Lung (tissue), 12 donors: Measurements from ENCODE around the gene CTAG2. TPM values are rescaled to one million over a fixed set of nuclear protein-coding genes. Genes with fewer than 3 reads are reported as not detected.
"Not testable (repeated sequence)": the region's sequence is repeated elsewhere in the genome, so short reads cannot be mapped to it uniquely, and the experiment has no call there.

ENCODE experiments used
- ATAC-seq: fragments of 200-7000 bp; cut with Tn5 transposase; one replicate; pipeline ENCODE4 v1.9.1; 2020; ENCODE audit warnings: moderate number of reproducible peaks; ENCODE audit not compliant: insufficient read depth, low FRiP score
- DNase-seq, 3 donors: peaks; one replicate each; pipeline ENCODE4 v3.0.0-alpha.2; 2013 to 2017
- H3K27ac ChIP-seq, 2 donors: one replicate each; pipeline ENCODE4 v1.5.1; 2013; ENCODE audit warnings: mild to moderate bottlenecking in 2 of 2, moderate library complexity in 2 of 2, control low read depth in 1 of 2, inconsistent platforms in 1 of 2, low read depth in 1 of 2, low read length in 1 of 2
- H3K27me3 ChIP-seq, 3 donors: one replicate each; pipeline ENCODE4 v1.5.1; 2013; ENCODE audit warnings: low read length in 2 of 3; ENCODE audit not compliant: control insufficient read depth in 3 of 3, insufficient read depth in 3 of 3
- H3K36me3 ChIP-seq, 4 donors: one replicate each; pipeline ENCODE4 v1.5.1; 2013; ENCODE audit warnings: low read length in 4 of 4, mild to moderate bottlenecking in 1 of 4, moderate library complexity in 1 of 4; ENCODE audit not compliant: control insufficient read depth in 4 of 4, insufficient read depth in 4 of 4
- H3K4me1 ChIP-seq, 5 donors: one replicate each; pipeline ENCODE4 v1.5.1; 2013; ENCODE audit warnings: low read length in 5 of 5, mild to moderate bottlenecking in 2 of 5, moderate library complexity in 1 of 5; ENCODE audit not compliant: control insufficient read depth in 5 of 5, insufficient read depth in 5 of 5
- H3K4me3 ChIP-seq: one replicate; pipeline ENCODE4 v1.5.1; 2013; ENCODE audit warnings: mild to moderate bottlenecking, control low read depth, moderate library complexity
- H3K9ac ChIP-seq, 2 donors: one replicate each; pipeline ENCODE4 v1.5.1; 2013; ENCODE audit warnings: low read length in 2 of 2, control low read depth in 1 of 2; ENCODE audit not compliant: insufficient read depth in 1 of 2
- H3K9me3 ChIP-seq, 4 donors: one replicate each; pipeline ENCODE4 v1.5.1; 2013; ENCODE audit warnings: low read length in 3 of 4, mild to moderate bottlenecking in 1 of 4, moderate library complexity in 1 of 4; ENCODE audit not compliant: control insufficient read depth in 4 of 4, insufficient read depth in 3 of 4
- CTCF ChIP-seq: IDR thresholded peaks from 2 replicates; pipeline ENCODE4 v1.5.1; 2012; ENCODE audit warnings: mild to moderate bottlenecking; ENCODE audit errors: control extremely low read depth, extremely low read depth
- WGBS, 2 donors: extraction: QIAGEN DNeasy Blood & Tissue Kit; methylation state at CpG; one replicate each; pipeline ENCODE4 v1.1.7; 2013; 5-methylcytosine and 5-hydroxymethylcytosine counted together
- polyA plus RNA-seq, 2 donors: library from polyadenylated mRNA; stranded (reverse); fragments of 200-250 nt; gene quantifications; one replicate each; pipeline ENCODE4 v1.2.1, GENCODE V29; 2013
- total RNA-seq, 2 donors: library from RNA; depleted of rRNA in 1 of 2; stranded (reverse); fragments of >200 nt in 1 of 2; gene quantifications; one replicate each; pipeline ENCODE4 v1.2.1, GENCODE V29; 2014 to 2021
- donor health status: control.
- donor health status: control.
- donor health status: Bipolar disorder and iron deficiency.
- donor health status: healthy.
- donor health status: DM: yes; HTN: yes; CAD: no.

Gene CTAG2
- total and polyA plus RNA-seq, 4 donors: 4.9 TPM; not detected in 3

- TF ChIP-seq CTCF: no peak
- ATAC-seq (no peak), DNase-seq (no peak)
- 75 to 76% methylated on average over 15 to 23 of the region's 23 CpGs for WGBS, 2 donors
- Histone ChIP-seq H3K27ac (no peak overlapping the region), H3K9me3 (peaks cover 0 to 5% (median 0%) of the 10 kb centered on the region in 4 donors), H3K27me3 (no peaks in the 10 kb centered on the region), H3K9ac (no peak overlapping the region), H3K36me3 (no peaks in the 10 kb centered on the region), H3K4me3 (no peak overlapping the region), H3K4me1 (peaks cover 0 to 3% (median 0%) of the 10 kb centered on the region in 5 donors)
These were observed 3.7 kb downstream of the CTAG2 start for GRCh38 chrX:154649503-154650220.

- 71 to 83% methylated on average over 15 of the region's 15 CpGs for WGBS, 2 donors
- DNase-seq (no peak), ATAC-seq (no peak)
- Histone ChIP-seq H3K27me3 (no peaks in the 10 kb centered on the region), H3K36me3 (no peaks in the 10 kb centered on the region), H3K9ac (no peak overlapping the region), H3K27ac (no peak overlapping the region), H3K9me3 (peaks cover 0 to 5% (median 0%) of the 10 kb centered on the region in 4 donors), H3K4me1 (peaks cover 0 to 3% (median 0%) of the 10 kb centered on the region in 5 donors), H3K4me3 (no peak overlapping the region)
- TF ChIP-seq CTCF: no peak
These were observed 4.4 kb downstream of the CTAG2 start for GRCh38 chrX:154648931-154649330.

GRCh38 chrX:154645745-154646378 lies 7.5 kb downstream of the CTAG2 start:
- not testable (repeated sequence) for H3K27me3 ChIP-seq, ATAC-seq, H3K27ac ChIP-seq, H3K4me1 ChIP-seq, H3K4me3 ChIP-seq, DNase-seq, H3K36me3 ChIP-seq, H3K9me3 ChIP-seq, H3K9ac ChIP-seq
- WGBS, 2 donors: 86% methylated on average over 5 of the region's 24 CpGs; no CpG with 5 or more reads in 1 of the 2 donors

GRCh38 chrX:154643708-154644107 lies 9.7 kb downstream of the CTAG2 start:
- H3K9ac ChIP-seq, H3K27ac ChIP-seq, H3K4me3 ChIP-seq, H3K36me3 ChIP-seq, DNase-seq, H3K9me3 ChIP-seq, ATAC-seq, H3K27me3 ChIP-seq, H3K4me1 ChIP-seq: not testable (repeated sequence)
- WGBS, 2 donors: 83% methylated on average over 8 of the region's 31 CpGs; no CpG with 5 or more reads in 1 of the 2 donors

GRCh38 chrX:154641740-154642139 lies 11.6 kb downstream of the CTAG2 start:
- WGBS, 2 donors: no CpG with 5 or more reads among the region's 10 CpGs
- H3K27me3 ChIP-seq, H3K4me3 ChIP-seq, H3K27ac ChIP-seq, H3K4me1 ChIP-seq, H3K9me3 ChIP-seq, H3K9ac ChIP-seq, DNase-seq, H3K36me3 ChIP-seq: not testable (repeated sequence)
- ATAC-seq: peak; percentile 23

GRCh38 chrX:154633661-154634060 lies 19.7 kb downstream of the CTAG2 start:
- not testable (repeated sequence) for H3K36me3 ChIP-seq, H3K4me3 ChIP-seq, ATAC-seq, DNase-seq, H3K9ac ChIP-seq, H3K27me3 ChIP-seq, H3K9me3 ChIP-seq, H3K4me1 ChIP-seq, H3K27ac ChIP-seq
- WGBS, 2 donors: no CpG with 5 or more reads among the region's 11 CpGs
